ENCODE results near the gene SDK1. TPM values are rescaled to one million over a fixed set of nuclear protein-coding genes. Genes with fewer than 3 reads are reported as not detected.

Gene SDK1
- total and polyA plus RNA-seq, 2 of the 8 experiments (the other 6 are each of a cell fraction or from before 2014, with no cell fraction given) = 3.3 to 7.2 TPM

DNA sequence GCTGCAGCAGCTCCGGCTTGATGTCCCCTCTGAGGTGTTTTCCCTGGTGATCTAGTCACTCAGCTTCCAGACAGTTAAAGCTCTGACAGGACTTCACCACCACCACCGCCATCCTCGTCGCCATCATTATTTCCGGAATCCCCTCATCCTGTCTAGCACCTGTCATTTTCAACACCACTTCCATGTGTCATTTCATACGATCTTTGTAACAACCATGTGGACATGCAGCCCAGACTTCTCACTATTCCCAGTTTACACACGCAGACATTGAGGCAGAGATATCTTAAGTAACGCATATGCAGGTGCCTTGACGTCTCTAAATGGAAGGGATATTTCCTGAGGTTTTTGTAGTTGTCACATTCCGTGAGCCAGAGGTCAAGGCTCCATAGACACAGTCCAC lies 850.5 kb downstream of the SDK1 start (continued):
- TF ChIP-seq, protein P1, sequence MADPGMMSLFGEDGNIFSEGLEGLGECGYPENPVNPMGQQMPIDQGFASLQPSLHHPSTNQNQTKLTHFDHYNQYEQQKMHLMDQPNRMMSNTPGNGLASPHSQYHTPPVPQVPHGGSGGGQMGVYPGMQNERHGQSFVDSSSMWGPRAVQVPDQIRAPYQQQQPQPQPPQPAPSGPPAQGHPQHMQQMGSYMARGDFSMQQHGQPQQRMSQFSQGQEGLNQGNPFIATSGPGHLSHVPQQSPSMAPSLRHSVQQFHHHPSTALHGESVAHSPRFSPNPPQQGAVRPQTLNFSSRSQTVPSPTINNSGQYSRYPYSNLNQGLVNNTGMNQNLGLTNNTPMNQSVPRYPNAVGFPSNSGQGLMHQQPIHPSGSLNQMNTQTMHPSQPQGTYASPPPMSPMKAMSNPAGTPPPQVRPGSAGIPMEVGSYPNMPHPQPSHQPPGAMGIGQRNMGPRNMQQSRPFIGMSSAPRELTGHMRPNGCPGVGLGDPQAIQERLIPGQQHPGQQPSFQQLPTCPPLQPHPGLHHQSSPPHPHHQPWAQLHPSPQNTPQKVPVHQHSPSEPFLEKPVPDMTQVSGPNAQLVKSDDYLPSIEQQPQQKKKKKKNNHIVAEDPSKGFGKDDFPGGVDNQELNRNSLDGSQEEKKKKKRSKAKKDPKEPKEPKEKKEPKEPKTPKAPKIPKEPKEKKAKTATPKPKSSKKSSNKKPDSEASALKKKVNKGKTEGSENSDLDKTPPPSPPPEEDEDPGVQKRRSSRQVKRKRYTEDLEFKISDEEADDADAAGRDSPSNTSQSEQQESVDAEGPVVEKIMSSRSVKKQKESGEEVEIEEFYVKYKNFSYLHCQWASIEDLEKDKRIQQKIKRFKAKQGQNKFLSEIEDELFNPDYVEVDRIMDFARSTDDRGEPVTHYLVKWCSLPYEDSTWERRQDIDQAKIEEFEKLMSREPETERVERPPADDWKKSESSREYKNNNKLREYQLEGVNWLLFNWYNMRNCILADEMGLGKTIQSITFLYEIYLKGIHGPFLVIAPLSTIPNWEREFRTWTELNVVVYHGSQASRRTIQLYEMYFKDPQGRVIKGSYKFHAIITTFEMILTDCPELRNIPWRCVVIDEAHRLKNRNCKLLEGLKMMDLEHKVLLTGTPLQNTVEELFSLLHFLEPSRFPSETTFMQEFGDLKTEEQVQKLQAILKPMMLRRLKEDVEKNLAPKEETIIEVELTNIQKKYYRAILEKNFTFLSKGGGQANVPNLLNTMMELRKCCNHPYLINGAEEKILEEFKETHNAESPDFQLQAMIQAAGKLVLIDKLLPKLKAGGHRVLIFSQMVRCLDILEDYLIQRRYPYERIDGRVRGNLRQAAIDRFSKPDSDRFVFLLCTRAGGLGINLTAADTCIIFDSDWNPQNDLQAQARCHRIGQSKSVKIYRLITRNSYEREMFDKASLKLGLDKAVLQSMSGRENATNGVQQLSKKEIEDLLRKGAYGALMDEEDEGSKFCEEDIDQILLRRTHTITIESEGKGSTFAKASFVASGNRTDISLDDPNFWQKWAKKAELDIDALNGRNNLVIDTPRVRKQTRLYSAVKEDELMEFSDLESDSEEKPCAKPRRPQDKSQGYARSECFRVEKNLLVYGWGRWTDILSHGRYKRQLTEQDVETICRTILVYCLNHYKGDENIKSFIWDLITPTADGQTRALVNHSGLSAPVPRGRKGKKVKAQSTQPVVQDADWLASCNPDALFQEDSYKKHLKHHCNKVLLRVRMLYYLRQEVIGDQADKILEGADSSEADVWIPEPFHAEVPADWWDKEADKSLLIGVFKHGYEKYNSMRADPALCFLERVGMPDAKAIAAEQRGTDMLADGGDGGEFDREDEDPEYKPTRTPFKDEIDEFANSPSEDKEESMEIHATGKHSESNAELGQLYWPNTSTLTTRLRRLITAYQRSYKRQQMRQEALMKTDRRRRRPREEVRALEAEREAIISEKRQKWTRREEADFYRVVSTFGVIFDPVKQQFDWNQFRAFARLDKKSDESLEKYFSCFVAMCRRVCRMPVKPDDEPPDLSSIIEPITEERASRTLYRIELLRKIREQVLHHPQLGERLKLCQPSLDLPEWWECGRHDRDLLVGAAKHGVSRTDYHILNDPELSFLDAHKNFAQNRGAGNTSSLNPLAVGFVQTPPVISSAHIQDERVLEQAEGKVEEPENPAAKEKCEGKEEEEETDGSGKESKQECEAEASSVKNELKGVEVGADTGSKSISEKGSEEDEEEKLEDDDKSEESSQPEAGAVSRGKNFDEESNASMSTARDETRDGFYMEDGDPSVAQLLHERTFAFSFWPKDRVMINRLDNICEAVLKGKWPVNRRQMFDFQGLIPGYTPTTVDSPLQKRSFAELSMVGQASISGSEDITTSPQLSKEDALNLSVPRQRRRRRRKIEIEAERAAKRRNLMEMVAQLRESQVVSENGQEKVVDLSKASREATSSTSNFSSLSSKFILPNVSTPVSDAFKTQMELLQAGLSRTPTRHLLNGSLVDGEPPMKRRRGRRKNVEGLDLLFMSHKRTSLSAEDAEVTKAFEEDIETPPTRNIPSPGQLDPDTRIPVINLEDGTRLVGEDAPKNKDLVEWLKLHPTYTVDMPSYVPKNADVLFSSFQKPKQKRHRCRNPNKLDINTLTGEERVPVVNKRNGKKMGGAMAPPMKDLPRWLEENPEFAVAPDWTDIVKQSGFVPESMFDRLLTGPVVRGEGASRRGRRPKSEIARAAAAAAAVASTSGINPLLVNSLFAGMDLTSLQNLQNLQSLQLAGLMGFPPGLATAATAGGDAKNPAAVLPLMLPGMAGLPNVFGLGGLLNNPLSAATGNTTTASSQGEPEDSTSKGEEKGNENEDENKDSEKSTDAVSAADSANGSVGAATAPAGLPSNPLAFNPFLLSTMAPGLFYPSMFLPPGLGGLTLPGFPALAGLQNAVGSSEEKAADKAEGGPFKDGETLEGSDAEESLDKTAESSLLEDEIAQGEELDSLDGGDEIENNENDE (IDR thresholded peaks at IDR 0.05; ENCODE audit: insufficient replicate concordance, low read length) = no peak
- TF ChIP-seq RAD21 (IDR thresholded peaks at IDR 0.05 in 1 of 2, conservative IDR thresholded peaks at IDR 0.05 in 1 of 2; ENCODE audit: low read depth in 2 of 2, low read length in 2 of 2) (no peak), TAF1 (IDR thresholded peaks at IDR 0.05; ENCODE audit: low read depth, low read length) (no peak), CREB1 (IDR thresholded peaks at IDR 0.05) (no peak), CTBP2 (IDR thresholded peaks at IDR 0.05; ENCODE audit: borderline replicate concordance, insufficient read depth, insufficient read length, low read length) (no peak), POLR2A (IDR thresholded peaks at IDR 0.05; ENCODE audit: control extremely low read depth in 1 of 2, low read depth in 2 of 2, low read length in 2 of 2) (no peak), POLR2AphosphoS5 (IDR thresholded peaks at IDR 0.05; ENCODE audit: low read depth, low read length) (no peak), SIX5 (IDR thresholded peaks at IDR 0.05; ENCODE audit: low read depth, low read length) (no peak), HDAC6 (IDR thresholded peaks at IDR 0.05; ENCODE audit: low read depth, low read length) (no peak)
- TF ChIP-seq, protein P2, sequence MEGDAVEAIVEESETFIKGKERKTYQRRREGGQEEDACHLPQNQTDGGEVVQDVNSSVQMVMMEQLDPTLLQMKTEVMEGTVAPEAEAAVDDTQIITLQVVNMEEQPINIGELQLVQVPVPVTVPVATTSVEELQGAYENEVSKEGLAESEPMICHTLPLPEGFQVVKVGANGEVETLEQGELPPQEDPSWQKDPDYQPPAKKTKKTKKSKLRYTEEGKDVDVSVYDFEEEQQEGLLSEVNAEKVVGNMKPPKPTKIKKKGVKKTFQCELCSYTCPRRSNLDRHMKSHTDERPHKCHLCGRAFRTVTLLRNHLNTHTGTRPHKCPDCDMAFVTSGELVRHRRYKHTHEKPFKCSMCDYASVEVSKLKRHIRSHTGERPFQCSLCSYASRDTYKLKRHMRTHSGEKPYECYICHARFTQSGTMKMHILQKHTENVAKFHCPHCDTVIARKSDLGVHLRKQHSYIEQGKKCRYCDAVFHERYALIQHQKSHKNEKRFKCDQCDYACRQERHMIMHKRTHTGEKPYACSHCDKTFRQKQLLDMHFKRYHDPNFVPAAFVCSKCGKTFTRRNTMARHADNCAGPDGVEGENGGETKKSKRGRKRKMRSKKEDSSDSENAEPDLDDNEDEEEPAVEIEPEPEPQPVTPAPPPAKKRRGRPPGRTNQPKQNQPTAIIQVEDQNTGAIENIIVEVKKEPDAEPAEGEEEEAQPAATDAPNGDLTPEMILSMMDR (IDR thresholded peaks at IDR 0.05; ENCODE audit: control extremely low read depth in 1 of 3, insufficient read depth in 1 of 3, low read depth in 1 of 3, low read length in 3 of 3) = no peak
